ENCODE results near the gene MSH5. TPM values are rescaled to one million over a fixed set of nuclear protein-coding genes. Genes with fewer than 3 reads are reported as not detected.

MSH5 gene
- total and polyA plus RNA-seq, 9 of the 15 experiments (the other 6 are each of a cell fraction or from before 2014, with no cell fraction given): 12.5 to 104 (median 46.6) TPM

GRCh38 chr6:31791324-31792089, 51.7 kb downstream of the MSH5 start (continued):
- no peak for TF ChIP-seq SRF (CRISPR knock-in tag; IDR thresholded peaks at IDR 0.05)
- no peak for TF ChIP-seq RNF219 (CRISPR knock-in tag; IDR thresholded peaks at IDR 0.05)
- peak; percentile 9; the same call in 1 of the 2 replicates for TF ChIP-seq ARID1B (IDR thresholded peaks at IDR 0.05)
- TF ChIP-seq NFXL1 (CRISPR knock-in tag; IDR thresholded peaks at IDR 0.05): no peak
- TF ChIP-seq NBN (IDR thresholded peaks at IDR 0.05; ENCODE audit: low read depth): 0 out of 2 replicates have a peak, but pooled peaks have one; percentile 58
- TF ChIP-seq NR2C2 (CRISPR knock-in tag; IDR thresholded peaks at IDR 0.05): 0 out of 2 replicates have a peak, but pooled peaks have one; percentile 11
- no peak for TF ChIP-seq NR2C2 (tag; IDR thresholded peaks at IDR 0.05)
- TF ChIP-seq ZBTB49 (CRISPR knock-in tag; IDR thresholded peaks at IDR 0.05; ENCODE audit: borderline replicate concordance): no peak
- no peak for TF ChIP-seq KLF10 (CRISPR knock-in tag; IDR thresholded peaks at IDR 0.05)
- no peak for TF ChIP-seq ZBED1 (IDR thresholded peaks at IDR 0.05)
- TF ChIP-seq GATAD2A (IDR thresholded peaks at IDR 0.05): no peak
- peak in 1 of 2 experiments; percentile 50; a peak in 2 of 4 replicates for TF ChIP-seq ARNT (IDR thresholded peaks at IDR 0.05)
- TF ChIP-seq VEZF1 (CRISPR knock-in tag; IDR thresholded peaks at IDR 0.05): peak; percentile 46
- TF ChIP-seq POLR2A (conservative IDR thresholded peaks at IDR 0.05): no peak
- TF ChIP-seq KDM2B (CRISPR knock-in tag; IDR thresholded peaks at IDR 0.05): no peak
- TF ChIP-seq CHD2 (IDR thresholded peaks at IDR 0.05; ENCODE audit: low read depth, low read length): no peak
- no peak for TF ChIP-seq KLF13 (tag; IDR thresholded peaks at IDR 0.05; ENCODE audit: borderline replicate concordance, low read depth)
- no peak for TF ChIP-seq ID3 (CRISPR knock-in tag; IDR thresholded peaks at IDR 0.05)
- TF ChIP-seq ID3 (tag; IDR thresholded peaks at IDR 0.05): no peak
- TF ChIP-seq, protein P1, sequence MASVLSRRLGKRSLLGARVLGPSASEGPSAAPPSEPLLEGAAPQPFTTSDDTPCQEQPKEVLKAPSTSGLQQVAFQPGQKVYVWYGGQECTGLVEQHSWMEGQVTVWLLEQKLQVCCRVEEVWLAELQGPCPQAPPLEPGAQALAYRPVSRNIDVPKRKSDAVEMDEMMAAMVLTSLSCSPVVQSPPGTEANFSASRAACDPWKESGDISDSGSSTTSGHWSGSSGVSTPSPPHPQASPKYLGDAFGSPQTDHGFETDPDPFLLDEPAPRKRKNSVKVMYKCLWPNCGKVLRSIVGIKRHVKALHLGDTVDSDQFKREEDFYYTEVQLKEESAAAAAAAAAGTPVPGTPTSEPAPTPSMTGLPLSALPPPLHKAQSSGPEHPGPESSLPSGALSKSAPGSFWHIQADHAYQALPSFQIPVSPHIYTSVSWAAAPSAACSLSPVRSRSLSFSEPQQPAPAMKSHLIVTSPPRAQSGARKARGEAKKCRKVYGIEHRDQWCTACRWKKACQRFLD (CRISPR knock-in tag; IDR thresholded peaks at IDR 0.05): no peak
- no peak for TF ChIP-seq SAFB2 (IDR thresholded peaks at IDR 0.05; ENCODE audit: borderline replicate concordance, low read depth, low read length, severe bottlenecking)
- TF ChIP-seq NFIC (IDR thresholded peaks at IDR 0.05): no peak; the same call in 1 of the 2 replicates
